Measurements from ENCODE around the gene PHYKPL.

PHYKPL gene

GRCh38 chr5:178222292-178222691 is 10.3 kb downstream of the PHYKPL start:
- no peak for DNase-seq

GRCh38 chr5:178221853-178222252 is 10.7 kb downstream of the PHYKPL start:
- DNase-seq: no peak

- DNase-seq: no peak
Measured at GRCh38 chr5:178221282-178221681, 11.3 kb downstream of the PHYKPL start.

GRCh38 chr5:178218827-178219226 is 13.8 kb downstream of the PHYKPL start:
- DNase-seq: no peak

GRCh38 chr5:178218237-178218776 is 14.3 kb downstream of the PHYKPL start:
- DNase-seq: no peak

GRCh38 chr5:178216779-178217178 is 15.8 kb downstream of the PHYKPL start:
- DNase-seq: no peak

- no peak for DNase-seq
Measured at GRCh38 chr5:178216088-178216534, 16.5 kb downstream of the PHYKPL start.

- no peak for DNase-seq
Measured at GRCh38 chr5:178215280-178216002, 17.2 kb downstream of the PHYKPL start.

GRCh38 chr5:178214160-178214803 is 18.3 kb downstream of the PHYKPL start:
- DNase-seq: no peak

GRCh38 chr5:178213748-178214151 is 18.9 kb downstream of the PHYKPL start:
- no peak for DNase-seq

GRCh38 chr5:178213003-178213461 is 19.6 kb downstream of the PHYKPL start:
- DNase-seq: no peak

- no peak for DNase-seq
Measured at GRCh38 chr5:178212241-178213002, 20.2 kb downstream of the PHYKPL start.

GRCh38 chr5:178211095-178212048 is 21.2 kb downstream of the PHYKPL start:
- DNase-seq: no peak

- no peak for DNase-seq
Measured at GRCh38 chr5:178210686-178211085, 21.9 kb downstream of the PHYKPL start.

- DNase-seq: no peak
Measured at GRCh38 chr5:178210073-178210535, 22.5 kb downstream of the PHYKPL start.

- DNase-seq: no peak
Measured at GRCh38 chr5:178209334-178210072, 23.1 kb downstream of the PHYKPL start.

- DNase-seq: no peak
Measured at GRCh38 chr5:178208540-178209227, 23.9 kb downstream of the PHYKPL start.

- no peak for DNase-seq
Measured at GRCh38 chr5:178207917-178208280, 24.7 kb downstream of the PHYKPL start.

GRCh38 chr5:178207183-178207916 is 25.3 kb downstream of the PHYKPL start:
- DNase-seq: peak; percentile 54
